H1 (cell line): ENCODE measurements around the gene CDC45. TPM values are rescaled to one million over a fixed set of nuclear protein-coding genes. Genes with fewer than 3 reads are reported as not detected.

Experiments
- CEBPB ChIP-seq: IDR thresholded peaks from 2 replicates; pipeline ENCODE4 v1.6.1; 2012; ENCODE audit warnings: low read depth, low read length
- CHD7 ChIP-seq: fragments of 300-600 bp; sonication (generic); IDR thresholded peaks from 2 replicates; pipeline ENCODE4 v1.7.1; 2012; ENCODE audit warnings: low read length, moderate library complexity, mild to moderate bottlenecking, inconsistent platforms; ENCODE audit not compliant: insufficient replicate concordance
- FOSL1 ChIP-seq: IDR thresholded peaks from 2 replicates; pipeline ENCODE4 v1.6.1; 2011; ENCODE audit warnings: mild to moderate bottlenecking, low read depth, low read length, moderate library complexity; ENCODE audit not compliant: insufficient read depth
- SP2 ChIP-seq: IDR thresholded peaks from 2 replicates; pipeline ENCODE4 v1.6.1; 2012; ENCODE audit warnings: mild to moderate bottlenecking, low read length, inconsistent platforms
- polyA plus RNA-seq, 7 experiments: library from polyadenylated mRNA; depleted of rRNA in 3 of 7; stranded (reverse) in 5 of 7; unstranded in 2 of 7; fragments of >200 nt in 5 of 7; fragments of 200-250 nt in 2 of 7; gene quantifications; 1 replicate in 5 of 7; 2 replicates in 1 of 7; 4 replicates in 1 of 7; pipeline versions ENCODE4 v1.2.1 to v1.2.3, GENCODE V29; 2011 to 2013; ENCODE audit warnings: missing spikeins in 2 of 7, mixed read lengths in 2 of 7
- total RNA-seq: library from RNA; stranded (reverse); fragmentation: NEBNext Ultra II Directional; extraction: Animal tissue kit (Norgen Biotek cat#: 25700); gene quantifications from 2 replicates; pipeline ENCODE4 v1.2.1, GENCODE V29; 2021
- TF ChIP-seq, protein P1 (sequence below): IDR thresholded peaks from 2 replicates; pipeline ENCODE4 v1.6.1; 2011; ENCODE audit warnings: low read length, improper control_type of control experiment
- TF ChIP-seq, protein P2 (sequence below): IDR thresholded peaks from 2 replicates; pipeline ENCODE4 v1.6.1; 2011; ENCODE audit warnings: low read depth, mild to moderate bottlenecking, low read length; ENCODE audit not compliant: insufficient read depth

CDC45 gene
- total and polyA plus RNA-seq, 2 of the 8 experiments (the other 6 are each of a cell fraction or from before 2014, with no cell fraction given): 31.9 to 37.7 TPM

- no peak for TF ChIP-seq CHD7
- no peak for TF ChIP-seq FOSL1
- no peak for TF ChIP-seq CEBPB
- no peak for TF ChIP-seq SP2
- TF ChIP-seq, protein P1, sequence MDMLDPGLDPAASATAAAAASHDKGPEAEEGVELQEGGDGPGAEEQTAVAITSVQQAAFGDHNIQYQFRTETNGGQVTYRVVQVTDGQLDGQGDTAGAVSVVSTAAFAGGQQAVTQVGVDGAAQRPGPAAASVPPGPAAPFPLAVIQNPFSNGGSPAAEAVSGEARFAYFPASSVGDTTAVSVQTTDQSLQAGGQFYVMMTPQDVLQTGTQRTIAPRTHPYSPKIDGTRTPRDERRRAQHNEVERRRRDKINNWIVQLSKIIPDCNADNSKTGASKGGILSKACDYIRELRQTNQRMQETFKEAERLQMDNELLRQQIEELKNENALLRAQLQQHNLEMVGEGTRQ: no peak
- TF ChIP-seq, protein P2, sequence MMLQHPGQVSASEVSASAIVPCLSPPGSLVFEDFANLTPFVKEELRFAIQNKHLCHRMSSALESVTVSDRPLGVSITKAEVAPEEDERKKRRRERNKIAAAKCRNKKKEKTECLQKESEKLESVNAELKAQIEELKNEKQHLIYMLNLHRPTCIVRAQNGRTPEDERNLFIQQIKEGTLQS: no peak
Measured at GRCh38 chr22:19569976-19570375, 90.3 kb downstream of the CDC45 start (continued).
